Hepatocyte (in vitro differentiated cells): ENCODE results near the gene INSYN2A. TPM values are rescaled to one million over a fixed set of nuclear protein-coding genes. Genes with fewer than 3 reads are reported as not detected.

Experiments used
- DNase-seq: peaks from one replicate; pipeline ENCODE4 v3.0.0-alpha.2; 2016; ENCODE audit warnings: low spot score
- H2AFZ ChIP-seq: fragments of 200-600 bp; sonication (generic); 2 replicates; pipeline ENCODE4 v1.6.0; 2016; ENCODE audit warnings: antibody characterized with exemption, mild to moderate bottlenecking
- H3K27ac ChIP-seq: fragments of 200-600 bp; sonication (generic); 2 replicates; pipeline ENCODE4 v1.5.1; 2016; ENCODE audit warnings: mild to moderate bottlenecking
- H3K27me3 ChIP-seq: fragments of 200-600 bp; sonication (generic); 2 replicates; pipeline ENCODE4 v1.6.1; 2016
- H3K36me3 ChIP-seq: fragments of 200-600 bp; sonication (generic); replicated peaks from 2 replicates; pipeline ENCODE4 v1.5.1; 2016; ENCODE audit warnings: low read depth; ENCODE audit not compliant: insufficient read depth
- H3K4me1 ChIP-seq: fragments of 200-600 bp; sonication (generic); 2 replicates; pipeline ENCODE4 v1.5.1; 2016; ENCODE audit warnings: mild to moderate bottlenecking, moderate library complexity; ENCODE audit not compliant: insufficient read depth
- H3K4me2 ChIP-seq: fragments of 200-600 bp; sonication (generic); 2 replicates; pipeline ENCODE4 v1.6.0; 2016
- H3K4me3 ChIP-seq: fragments of 200-600 bp; sonication (generic); 2 replicates; pipeline ENCODE4 v1.5.1; 2016; ENCODE audit warnings: mild to moderate bottlenecking
- H3K79me2 ChIP-seq: fragments of 200-600 bp; sonication (generic); 2 replicates; pipeline ENCODE4 v1.6.0; 2017; ENCODE audit warnings: mild to moderate bottlenecking
- H3K9me2 ChIP-seq: fragments of 200-600 bp; sonication (generic); replicated peaks from 2 replicates; pipeline ENCODE4 v1.6.0; 2017; ENCODE audit warnings: mild to moderate bottlenecking; ENCODE audit not compliant: insufficient read depth
- H3K9me3 ChIP-seq: fragments of 200-600 bp; sonication (generic); 2 replicates; pipeline ENCODE4 v1.5.1; 2016; ENCODE audit warnings: low read depth, mild to moderate bottlenecking
- H4K20me1 ChIP-seq: fragments of 200-600 bp; sonication (generic); 2 replicates; pipeline ENCODE4 v1.6.0; 2016; ENCODE audit warnings: mild to moderate bottlenecking; ENCODE audit not compliant: insufficient read depth, poor library complexity, severe bottlenecking
- CTCF ChIP-seq: fragments of 200-600 bp; sonication (generic); IDR thresholded peaks from 2 replicates; pipeline ENCODE4 v1.5.1; 2016; ENCODE audit warnings: antibody characterized with exemption, mild to moderate bottlenecking; ENCODE audit not compliant: poor library complexity
- EZH2 ChIP-seq: fragments of 200-600 bp; sonication (generic); IDR thresholded peaks from 2 replicates; pipeline ENCODE4 v1.6.1; 2016; ENCODE audit warnings: antibody characterized with exemption, mild to moderate bottlenecking, borderline replicate concordance
- EZH2phosphoT487 ChIP-seq: fragments of 200-600 bp; sonication (generic); IDR thresholded peaks from one replicate; pipeline ENCODE4 v1.6.1; 2018; ENCODE audit warnings: antibody characterized with exemption, mild to moderate bottlenecking, low read depth, moderate library complexity; ENCODE audit not compliant: unreplicated experiment, severe bottlenecking
- WGBS: methylation state at CpG from one replicate; pipeline ENCODE4 v1.1.6; 2016; ENCODE audit warnings: low lambda C conversion rate; ENCODE audit errors: missing lambda C conversion rate; 5-methylcytosine and 5-hydroxymethylcytosine counted together
- polyA plus RNA-seq: library from polyadenylated mRNA; unstranded; fragments of >200 nt; fragmentation: Nextera tagmentation; extraction: Ambion mirVana; gene quantifications from 2 replicates; pipeline ENCODE4 v1.2.1, GENCODE V29; 2016
- total RNA-seq: library from RNA; depleted of rRNA; stranded (reverse); fragments of >200 nt; gene quantifications from 2 replicates; pipeline ENCODE4 v1.2.3, GENCODE V29; 2014

Gene INSYN2A
- total and polyA plus RNA-seq, 2 experiments from 2014 or later = 0.77 to 0.97 TPM

GRCh38 chr10:127194111-127194510, 2.3 kb downstream of the INSYN2A start:
- H3K79me2 ChIP-seq = no peaks in the 10 kb centered on the region
- H3K4me2 ChIP-seq = no peak overlapping the region
- H3K4me1 ChIP-seq = peaks cover 11% of the 10 kb centered on the region
- TF ChIP-seq EZH2 = no peak
- no peak for TF ChIP-seq CTCF
- H2AFZ ChIP-seq = no peak overlapping the region
- peaks cover 33% of the 10 kb centered on the region for H4K20me1 ChIP-seq
- no peak overlapping the region for H3K4me3 ChIP-seq
- no peaks in the 10 kb centered on the region for H3K36me3 ChIP-seq
- no peak for DNase-seq
- H3K9me2 ChIP-seq = no peaks in the 10 kb centered on the region
- no peak overlapping the region for H3K27ac ChIP-seq
- H3K9me3 ChIP-seq = no peaks in the 10 kb centered on the region
- peaks cover 55% of the 10 kb centered on the region for H3K27me3 ChIP-seq
- 63% methylated on average over 2 of the region's 2 CpGs for WGBS

- no peaks in the 10 kb centered on the region for H3K9me2 ChIP-seq
- H2AFZ ChIP-seq = no peak overlapping the region
- H3K4me2 ChIP-seq = no peak overlapping the region
- H3K9me3 ChIP-seq = no peaks in the 10 kb centered on the region
- no peak overlapping the region for H3K4me3 ChIP-seq
- WGBS = 73% methylated on average over 7 of the region's 7 CpGs
- TF ChIP-seq CTCF = no peak
- H4K20me1 ChIP-seq = peaks cover 33% of the 10 kb centered on the region
- no peak for DNase-seq
- H3K27me3 ChIP-seq = peaks cover 54% of the 10 kb centered on the region
- H3K36me3 ChIP-seq = no peaks in the 10 kb centered on the region
- H3K79me2 ChIP-seq = no peaks in the 10 kb centered on the region
- peaks cover 11% of the 10 kb centered on the region for H3K4me1 ChIP-seq
- H3K27ac ChIP-seq = no peak overlapping the region
These were observed 3.3 kb downstream of the INSYN2A start for GRCh38 chr10:127193125-127193524.

GRCh38 chr10:127190427-127190826, 6.0 kb downstream of the INSYN2A start:
- Histone ChIP-seq H3K27ac (no peak overlapping the region), H3K27me3 (peaks cover 36% of the 10 kb centered on the region), H4K20me1 (peaks cover 17% of the 10 kb centered on the region), H3K9me3 (no peaks in the 10 kb centered on the region), H3K4me2 (no peak overlapping the region), H3K4me1 (peaks cover 7% of the 10 kb centered on the region), H3K9me2 (no peaks in the 10 kb centered on the region), H3K79me2 (no peaks in the 10 kb centered on the region), H3K4me3 (no peak overlapping the region), H2AFZ (no peak overlapping the region), H3K36me3 (no peaks in the 10 kb centered on the region)
- no peak for DNase-seq
- TF ChIP-seq CTCF = no peak
- no peak for TF ChIP-seq EZH2phosphoT487
- no peak for TF ChIP-seq EZH2
- whole genome bisulfite sequencing = 94% methylated on average over 4 of the region's 5 CpGs

DNA sequence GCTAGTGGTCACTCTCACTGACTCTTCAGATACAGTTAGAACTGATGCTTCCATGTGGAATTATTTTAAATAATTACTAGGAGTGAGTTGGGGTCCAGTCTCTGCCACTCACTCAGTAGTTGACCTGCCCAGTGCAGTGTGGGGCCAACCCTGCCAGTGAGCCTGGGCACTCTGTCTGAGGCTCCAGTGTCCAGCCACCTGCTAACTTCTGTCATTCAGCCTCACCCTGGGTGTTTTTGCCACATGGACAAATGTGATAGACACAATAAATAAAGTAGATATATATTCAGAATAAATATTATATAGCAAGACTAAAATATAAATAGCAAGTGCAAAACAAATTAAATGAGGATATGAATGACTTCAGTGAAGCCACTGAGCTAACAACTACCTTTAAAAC, 7.2 kb downstream of the INSYN2A start:
- TF ChIP-seq EZH2 (no peak), EZH2phosphoT487 (no peak), CTCF (no peak)
- Histone ChIP-seq H4K20me1 (peaks cover 8% of the 10 kb centered on the region), H3K4me3 (no peak overlapping the region), H3K79me2 (no peaks in the 10 kb centered on the region), H3K4me1 (no peaks in the 10 kb centered on the region), H3K4me2 (no peak overlapping the region), H2AFZ (no peak overlapping the region), H3K9me3 (no peaks in the 10 kb centered on the region), H3K36me3 (no peaks in the 10 kb centered on the region), H3K27me3 (peaks cover 24% of the 10 kb centered on the region), H3K27ac (no peak overlapping the region), H3K9me2 (no peaks in the 10 kb centered on the region)
- DNase-seq = no peak
